ENCODE data around the gene SLC25A51.
A peak's percentile ranks its signal among the peaks of the same experiment; 100 is the strongest.
"Not testable (repeated sequence)": the region's sequence is repeated elsewhere in the genome, so short reads cannot be mapped to it uniquely, and the experiment has no call there.

Gene SLC25A51

GRCh38 chr9:37919246-37919955, 15.5 kb upstream of the SLC25A51 start:
- no peak for DNase-seq (ENCODE audit: low spot score)

GRCh38 chr9:37918665-37919170, 14.8 kb upstream of the SLC25A51 start:
- no peak for DNase-seq (ENCODE audit: low spot score)

GRCh38 chr9:37917801-37918664, 14.1 kb upstream of the SLC25A51 start:
- DNase-seq (ENCODE audit: low spot score): no peak

GRCh38 chr9:37917313-37917731, 13.4 kb upstream of the SLC25A51 start:
- DNase-seq (ENCODE audit: low spot score): no peak

DNA sequence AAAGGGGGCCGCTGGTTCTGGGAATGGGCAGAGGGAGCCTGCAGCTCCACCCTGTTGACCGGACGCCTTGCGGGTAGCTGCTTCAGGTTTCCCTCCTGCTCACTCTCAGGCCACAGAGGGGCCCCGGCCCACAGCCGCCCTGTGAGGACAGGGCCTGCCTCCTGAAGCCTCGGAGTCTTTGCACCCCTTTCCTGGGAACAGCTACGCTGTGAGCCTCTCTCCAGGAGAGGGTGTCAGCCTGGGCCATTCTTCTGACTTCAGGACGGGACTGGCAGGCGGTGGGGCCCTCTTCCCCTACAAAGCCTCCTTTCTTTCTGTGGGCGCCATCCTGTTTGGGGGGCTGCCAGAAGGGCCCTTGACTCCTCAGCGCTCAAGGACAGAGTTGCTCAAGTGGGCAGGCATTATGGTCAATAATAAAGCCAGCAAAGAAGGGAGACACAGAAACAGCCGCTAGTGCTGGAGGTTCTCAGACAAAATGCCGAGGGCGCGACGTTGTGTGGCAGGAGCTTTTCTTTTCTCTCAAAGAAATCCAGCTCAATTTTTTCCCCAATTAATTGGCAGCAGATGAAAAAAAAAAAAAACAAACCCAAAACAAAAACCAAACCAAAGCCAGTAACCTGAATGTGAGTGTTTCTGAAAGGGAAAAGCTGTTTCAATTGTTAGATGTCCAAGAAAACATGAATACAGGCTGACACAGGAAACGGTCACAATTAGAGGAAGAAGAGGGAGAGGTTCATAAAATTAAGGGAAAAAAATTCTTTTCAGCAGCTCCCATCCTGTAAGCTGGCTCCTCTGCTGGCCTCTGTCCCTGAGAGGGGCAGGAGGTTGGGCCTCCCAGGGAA, 12.8 kb upstream of the SLC25A51 start:
- no peak for DNase-seq (ENCODE audit: low spot score)

- DNase-seq (ENCODE audit: low spot score): no peak
Measured at GRCh38 chr9:37915911-37916470, 12.1 kb upstream of the SLC25A51 start.

DNA sequence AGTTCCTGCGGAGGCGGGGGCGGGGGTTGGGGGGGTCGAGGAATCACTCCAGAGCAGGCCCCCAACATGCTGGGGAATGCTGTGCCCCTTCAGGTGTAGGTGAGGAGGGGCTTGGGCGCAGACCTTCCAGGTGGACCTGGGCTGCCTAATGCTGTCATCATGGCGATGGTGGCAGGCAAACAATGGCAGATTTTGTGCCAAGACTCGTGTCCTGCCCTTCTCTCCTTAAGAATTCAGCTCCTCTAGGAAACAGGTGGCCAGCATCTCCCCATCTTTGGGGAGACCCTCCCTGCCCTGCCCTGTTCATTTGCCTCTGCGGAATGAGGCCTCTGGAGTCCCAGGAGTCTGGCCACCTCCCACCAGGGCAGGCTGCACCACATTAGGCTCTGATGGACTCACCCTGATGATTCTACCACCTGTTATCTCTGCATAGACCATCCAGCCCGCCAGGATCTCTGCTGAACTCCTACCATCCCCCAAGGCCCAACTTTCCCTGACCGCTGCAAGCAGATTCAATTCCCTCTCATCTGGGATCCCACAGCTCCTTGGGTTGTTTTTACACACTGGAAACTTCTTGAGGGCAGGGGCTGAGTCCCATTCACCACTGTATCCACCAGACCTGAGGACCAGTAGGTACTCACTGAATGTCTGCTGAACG, 10.9 kb upstream of the SLC25A51 start:
- DNase-seq (ENCODE audit: low spot score): no peak

- DNase-seq (ENCODE audit: low spot score): no peak
Measured at GRCh38 chr9:37914154-37914551, 10.2 kb upstream of the SLC25A51 start.

GRCh38 chr9:37913480-37914153, 9.7 kb upstream of the SLC25A51 start:
- peak; percentile 73 for DNase-seq (ENCODE audit: low spot score)

DNA sequence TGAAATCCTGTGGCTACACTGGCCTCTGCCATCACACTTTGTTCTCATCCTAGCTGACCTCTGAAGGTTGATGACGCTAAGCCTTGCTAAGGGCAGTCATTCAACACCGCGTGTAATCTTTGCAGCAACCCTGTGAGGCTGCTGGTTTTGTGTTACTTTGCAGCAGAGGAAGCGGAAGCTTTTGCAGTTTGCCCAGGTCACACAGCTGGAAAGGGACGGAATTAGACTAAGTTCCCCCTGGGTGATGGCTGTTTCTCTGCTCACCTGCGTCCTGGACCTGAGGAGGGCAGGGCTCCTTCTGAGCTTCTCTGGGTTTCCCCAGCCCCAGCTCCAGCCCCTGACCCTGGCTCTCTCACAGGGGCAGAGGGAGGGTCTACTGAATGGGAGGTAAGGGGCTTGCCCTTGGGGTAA, 7.3 kb upstream of the SLC25A51 start:
- DNase-seq (ENCODE audit: low spot score): no peak

DNA sequence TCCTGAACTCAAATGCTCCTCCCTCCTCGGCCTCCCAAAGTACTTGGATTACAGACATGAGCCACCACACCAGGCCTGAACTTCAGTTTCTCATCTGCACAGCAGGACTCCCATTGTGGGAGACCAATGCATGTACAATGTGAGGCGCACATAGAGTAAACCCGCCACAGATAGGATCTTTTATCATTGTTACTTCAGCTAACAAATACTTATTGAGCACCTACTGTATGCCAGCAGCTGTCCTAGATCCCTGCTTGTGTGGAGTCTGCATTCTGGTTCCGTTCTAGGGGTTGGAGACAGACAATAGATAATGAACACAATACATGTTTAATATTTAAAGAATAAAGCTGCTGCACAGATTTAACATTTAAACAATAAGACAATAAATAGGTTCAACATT, 6.3 kb upstream of the SLC25A51 start:
- no peak for DNase-seq (ENCODE audit: low spot score)

DNA sequence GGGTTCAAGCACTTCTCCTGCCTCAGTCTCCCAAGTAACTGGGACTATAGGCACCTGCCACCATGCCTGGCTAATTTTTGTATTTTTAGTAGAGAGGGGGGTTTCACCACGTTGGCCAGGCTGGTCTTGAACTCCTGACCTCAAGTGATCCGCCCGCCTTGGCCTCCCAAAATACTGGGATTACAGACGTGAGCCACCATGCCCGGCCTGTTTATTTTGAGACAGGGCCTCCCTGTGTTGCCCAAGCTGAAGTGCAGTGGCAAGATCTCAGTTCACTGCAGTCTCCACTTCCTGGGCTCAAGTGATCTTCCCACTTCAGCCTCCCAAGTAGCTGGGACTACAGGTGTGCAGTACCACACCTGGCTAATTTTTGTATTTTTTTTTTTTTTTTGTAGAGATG, 5.9 kb upstream of the SLC25A51 start:
- DNase-seq (ENCODE audit: low spot score): not testable (repeated sequence)

DNA sequence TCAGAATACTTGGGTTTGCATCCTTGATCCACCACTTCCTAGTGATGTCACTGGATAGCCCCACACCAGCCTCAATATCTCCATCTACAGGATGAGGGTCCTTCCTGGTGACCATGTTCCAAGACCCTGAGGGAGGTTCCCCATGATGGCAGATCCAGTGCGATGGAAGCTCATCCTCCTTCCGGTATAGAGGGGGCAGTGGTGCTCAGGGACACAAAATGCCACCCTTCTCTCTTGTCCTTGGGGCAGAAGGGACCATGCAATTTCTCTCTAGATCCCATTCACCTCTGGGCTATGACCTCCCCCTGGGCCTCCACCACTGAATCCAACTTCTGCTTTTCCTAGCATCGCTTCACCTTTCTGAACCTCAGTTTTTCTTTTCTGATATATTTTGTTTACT, 5.4 kb upstream of the SLC25A51 start:
- DNase-seq (ENCODE audit: low spot score): no peak

DNA sequence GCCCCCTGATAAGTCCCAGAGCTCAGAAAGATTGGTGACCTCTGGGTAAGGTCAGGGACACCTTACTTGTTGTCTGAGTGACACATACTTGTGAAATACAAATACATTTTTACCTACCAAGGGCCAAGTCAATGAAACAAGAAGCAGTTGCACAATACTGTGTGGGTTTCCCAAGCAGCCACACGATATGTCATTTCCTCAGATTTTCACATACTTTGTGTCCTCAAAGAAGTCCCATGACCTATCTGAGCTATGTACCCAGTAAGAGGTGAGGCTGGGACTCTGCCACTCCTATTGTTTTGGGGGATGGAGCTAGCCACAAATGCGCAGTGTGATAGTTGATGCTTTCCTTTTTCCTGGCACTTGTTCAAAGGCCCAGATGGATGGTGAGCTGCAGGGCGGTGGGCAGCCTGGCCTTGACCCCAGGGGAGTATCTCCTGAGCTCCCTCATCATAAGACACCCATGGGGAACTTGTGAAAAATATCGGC, 4.8 kb upstream of the SLC25A51 start:
- DNase-seq (ENCODE audit: low spot score): no peak

GRCh38 chr9:37908283-37908682, 4.4 kb upstream of the SLC25A51 start:
- DNase-seq (ENCODE audit: low spot score): no peak

DNA sequence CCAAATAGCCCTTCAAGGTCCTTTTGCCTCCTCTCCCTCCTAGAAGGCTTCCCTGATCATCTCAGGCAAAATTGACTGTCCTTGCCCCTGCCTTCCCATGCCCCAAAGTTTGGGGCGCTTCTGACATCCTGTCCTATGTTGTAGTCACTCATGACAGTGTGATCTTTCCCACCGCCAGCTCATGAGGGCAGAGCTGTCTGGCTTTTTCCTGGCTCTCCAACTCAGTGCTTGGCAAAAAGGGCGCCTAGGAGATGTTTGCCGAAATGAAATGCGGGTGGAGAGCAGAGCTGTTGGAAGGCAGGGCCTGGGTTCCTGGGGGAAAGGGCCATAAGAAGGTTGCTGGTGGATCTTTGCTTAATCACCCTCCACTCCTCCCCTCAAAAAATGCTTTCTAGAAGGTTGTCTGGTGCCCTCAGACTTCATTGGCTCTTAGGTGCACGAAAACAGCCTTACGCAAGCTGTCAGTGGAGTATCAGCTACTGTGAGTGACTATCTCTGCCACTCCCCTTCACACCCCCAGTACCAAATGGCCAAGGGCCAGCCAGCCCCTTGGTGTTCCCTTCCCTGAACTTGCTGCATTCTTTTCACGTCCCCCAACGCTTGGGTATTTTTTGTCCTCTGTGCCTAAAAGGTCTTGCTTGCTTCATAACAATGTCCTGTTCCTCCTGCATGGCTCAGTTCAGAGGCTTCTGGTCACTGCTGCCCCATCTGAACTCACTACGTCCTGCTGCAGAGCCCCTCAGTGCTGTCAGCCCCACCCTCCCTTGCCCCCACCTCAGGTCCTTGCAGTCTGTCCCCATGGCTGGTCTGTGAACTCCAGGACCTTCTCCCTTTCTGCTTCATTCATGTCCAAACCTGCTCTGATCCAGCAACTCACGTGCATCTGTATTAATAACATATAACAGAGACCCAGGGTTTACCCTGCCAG, 2.6 kb upstream of the SLC25A51 start:
- no peak for DNase-seq (ENCODE audit: low spot score)

GRCh38 chr9:37905776-37906175, 1.8 kb upstream of the SLC25A51 start:
- no peak for DNase-seq (ENCODE audit: low spot score)

GRCh38 chr9:37905131-37905505, 1.2 kb upstream of the SLC25A51 start:
- no peak for DNase-seq (ENCODE audit: low spot score)

DNA sequence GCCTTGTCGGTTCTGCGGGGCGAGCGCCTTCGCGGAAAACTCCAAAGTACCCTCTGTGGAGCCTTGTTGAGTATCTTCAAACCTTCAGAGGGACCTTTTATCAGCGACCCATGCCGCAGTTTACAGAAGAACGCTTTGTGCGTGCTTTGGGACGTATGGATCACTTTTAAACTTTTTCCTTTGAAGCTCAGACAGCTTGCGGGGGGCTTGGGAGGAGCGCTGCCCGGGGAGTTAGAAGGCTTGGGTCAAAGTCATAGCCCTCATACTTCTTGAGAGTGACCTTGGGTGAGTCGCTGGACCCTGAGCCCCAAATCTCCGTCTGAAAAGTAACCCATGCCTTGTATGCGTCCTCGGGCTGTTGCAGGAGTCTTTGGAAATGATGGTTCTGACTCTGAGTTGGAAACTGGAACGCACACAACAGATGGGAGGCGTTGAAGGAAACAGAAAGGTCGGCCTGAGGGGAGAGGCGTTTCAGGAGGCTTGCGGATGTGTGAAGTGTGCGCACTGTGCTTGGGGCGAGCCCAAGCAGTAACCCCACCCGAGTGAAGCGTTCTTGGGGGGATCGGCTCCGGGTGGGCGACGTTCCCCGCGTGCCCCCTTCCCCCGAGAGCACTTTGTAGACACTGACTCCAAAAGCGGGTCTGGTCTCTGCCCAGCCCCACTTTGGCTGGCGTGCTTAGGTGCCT, 661 bp upstream of the SLC25A51 start:
- peak; percentile 25 for DNase-seq (ENCODE audit: low spot score)

All from LoVo (cell line).